DND-41 (cell line): Measurements from ENCODE around the gene DGKA.

ENCODE experiments used
- ATAC-seq: fragments of 200-7000 bp; cut with Tn5 transposase; 3 replicates; pipeline ENCODE4 v1.9.1; 2021; ENCODE audit warnings: low read depth; ENCODE audit not compliant: insufficient read depth
- DNase-seq: peaks from one replicate; pipeline ENCODE4 v3.0.0-alpha.2; 2020
- H2AFZ ChIP-seq: 2 replicates; pipeline ENCODE4 v1.6.0; 2012; ENCODE audit warnings: low read depth, low read length
- H3K27ac ChIP-seq: 2 replicates; pipeline ENCODE4 v1.5.1; 2012; ENCODE audit warnings: low read length, inconsistent platforms
- H3K27me3 ChIP-seq: fragments of 200-600 bp; sonication (generic); 2 replicates; pipeline ENCODE4 v1.6.0; 2012; ENCODE audit warnings: low read length, mild to moderate bottlenecking, inconsistent platforms; ENCODE audit not compliant: insufficient read depth, poor library complexity
- H3K36me3 ChIP-seq: 2 replicates; pipeline ENCODE4 v1.5.1; 2012; ENCODE audit warnings: low read length, inconsistent platforms; ENCODE audit not compliant: insufficient read depth
- H3K4me1 ChIP-seq: 2 replicates; pipeline ENCODE4 v1.5.1; 2012; ENCODE audit warnings: mild to moderate bottlenecking, low read length; ENCODE audit not compliant: insufficient read depth
- H3K4me2 ChIP-seq: 2 replicates; pipeline ENCODE4 v1.6.0; 2012; ENCODE audit warnings: mild to moderate bottlenecking, moderate library complexity, low read length, inconsistent platforms; ENCODE audit not compliant: insufficient read depth
- H3K4me3 ChIP-seq, 2 experiments: fragments of 200-600 bp in 1 of 2; shearing (Covaris generic) in 1 of 2; 2 replicates each; pipeline ENCODE4 v1.5.1; 2012 to 2016; ENCODE audit warnings: inconsistent platforms in 2 of 2, low read length in 2 of 2, mild to moderate bottlenecking in 2 of 2, low read depth in 1 of 2, moderate library complexity in 1 of 2
- H3K79me2 ChIP-seq: 2 replicates; pipeline ENCODE4 v1.6.0; 2012; ENCODE audit warnings: low read length, inconsistent platforms; ENCODE audit not compliant: insufficient read depth
- H3K9ac ChIP-seq: 2 replicates; pipeline ENCODE4 v1.6.0; 2012; ENCODE audit warnings: low read depth, mild to moderate bottlenecking, inconsistent platforms, low read length, moderate library complexity
- H3K9me3 ChIP-seq: 2 replicates; pipeline ENCODE4 v1.5.1; 2012; ENCODE audit warnings: low read length, moderate library complexity, mild to moderate bottlenecking, inconsistent platforms; ENCODE audit not compliant: insufficient read depth, severe bottlenecking
- H4K20me1 ChIP-seq: 2 replicates; pipeline ENCODE4 v1.6.0; 2012; ENCODE audit warnings: low read length; ENCODE audit not compliant: insufficient read depth
- EZH2 ChIP-seq: IDR thresholded peaks from 3 replicates; pipeline ENCODE4 v1.6.1; 2012; ENCODE audit warnings: borderline replicate concordance, low read depth, mild to moderate bottlenecking, moderate library complexity, low read length, inconsistent platforms; ENCODE audit not compliant: severe bottlenecking
- TF ChIP-seq, protein P1 (sequence below): IDR thresholded peaks from 2 replicates; pipeline ENCODE4 v1.5.1; 2012; ENCODE audit warnings: borderline replicate concordance, low read length, moderate library complexity, mild to moderate bottlenecking; ENCODE audit not compliant: poor library complexity, severe bottlenecking; ENCODE audit errors: extremely low read depth

DGKA gene

GRCh38 chr12:55973599-55974307 lies 42.8 kb downstream of the DGKA start, which contains the start of gene RAB5B:
Gene RAB5B, plus strand, starts transcription at chr12:55974078. Its CDS starts 12,883 bp downstream, at chr12:55986961.
- Histone ChIP-seq H4K20me1 (0 out of 2 replicates have a peak, but pooled peaks cover 2% of the 10 kb centered on the region), H3K4me2 (peak within 1 kb of the TSS; percentile 72), H3K27me3 (no peaks in the 10 kb centered on the region), H3K9me3 (no peaks in the 10 kb centered on the region), H3K9ac (peak within 1 kb of the TSS; percentile 89), H2AFZ (peak within 1 kb of the TSS; percentile 78), H3K27ac (peak within 1 kb of the TSS; percentile 78), H3K4me1 (peaks cover 61% of the 10 kb centered on the region), H3K4me3 (peak within 1 kb of the TSS; percentile 86 to 93), H3K79me2 (peaks cover 63% of the 10 kb centered on the region), H3K36me3 (peaks cover 48% of the 10 kb centered on the region)
- TF ChIP-seq, protein P1, sequence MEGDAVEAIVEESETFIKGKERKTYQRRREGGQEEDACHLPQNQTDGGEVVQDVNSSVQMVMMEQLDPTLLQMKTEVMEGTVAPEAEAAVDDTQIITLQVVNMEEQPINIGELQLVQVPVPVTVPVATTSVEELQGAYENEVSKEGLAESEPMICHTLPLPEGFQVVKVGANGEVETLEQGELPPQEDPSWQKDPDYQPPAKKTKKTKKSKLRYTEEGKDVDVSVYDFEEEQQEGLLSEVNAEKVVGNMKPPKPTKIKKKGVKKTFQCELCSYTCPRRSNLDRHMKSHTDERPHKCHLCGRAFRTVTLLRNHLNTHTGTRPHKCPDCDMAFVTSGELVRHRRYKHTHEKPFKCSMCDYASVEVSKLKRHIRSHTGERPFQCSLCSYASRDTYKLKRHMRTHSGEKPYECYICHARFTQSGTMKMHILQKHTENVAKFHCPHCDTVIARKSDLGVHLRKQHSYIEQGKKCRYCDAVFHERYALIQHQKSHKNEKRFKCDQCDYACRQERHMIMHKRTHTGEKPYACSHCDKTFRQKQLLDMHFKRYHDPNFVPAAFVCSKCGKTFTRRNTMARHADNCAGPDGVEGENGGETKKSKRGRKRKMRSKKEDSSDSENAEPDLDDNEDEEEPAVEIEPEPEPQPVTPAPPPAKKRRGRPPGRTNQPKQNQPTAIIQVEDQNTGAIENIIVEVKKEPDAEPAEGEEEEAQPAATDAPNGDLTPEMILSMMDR: no peak
- TF ChIP-seq EZH2: no peak
- ATAC-seq (peak; percentile 91), DNase-seq (peak; percentile 100)

GRCh38 chr12:55974308-55974730 lies 43.4 kb downstream of the DGKA start:
- peaks cover 46% of the 10 kb centered on the region for H3K36me3 ChIP-seq
- H3K79me2 ChIP-seq: peaks cover 61% of the 10 kb centered on the region
- ATAC-seq: peak; percentile 17

GRCh38 chr12:55978393-55978792 lies 47.4 kb downstream of the DGKA start:
- Histone ChIP-seq H3K4me3 (no peak overlapping the region), H3K9ac (no peak overlapping the region)

More at GRCh38 chr12:55974308-55974730, 43.4 kb downstream of the DGKA start:
- Histone ChIP-seq H3K9me3 (no peaks in the 10 kb centered on the region), H3K9ac (peak overlapping the region; percentile 89), H3K27ac (peak overlapping the region; percentile 78), H3K4me1 (peaks cover 57% of the 10 kb centered on the region), H3K27me3 (no peaks in the 10 kb centered on the region), H2AFZ (peak overlapping the region; percentile 78), H4K20me1 (0 out of 2 replicates have a peak, but pooled peaks cover 2% of the 10 kb centered on the region), H3K4me2 (peak overlapping the region; percentile 72), H3K4me3 (peak overlapping the region; percentile 86 to 93)
- DNase-seq: peak; percentile 52
- TF ChIP-seq, protein P1: no peak
- TF ChIP-seq EZH2: no peak

More at GRCh38 chr12:55978393-55978792, 47.4 kb downstream of the DGKA start:
- Histone ChIP-seq H3K27ac (no peak overlapping the region), H3K9me3 (no peaks in the 10 kb centered on the region), H3K79me2 (peaks cover 56% of the 10 kb centered on the region), H2AFZ (no peak overlapping the region), H3K4me2 (no peak overlapping the region), H3K4me1 (peaks cover 22% of the 10 kb centered on the region), H3K27me3 (no peaks in the 10 kb centered on the region), H3K36me3 (peaks cover 36% of the 10 kb centered on the region), H4K20me1 (0 out of 2 replicates have a peak, but pooled peaks cover 2% of the 10 kb centered on the region)
- no peak for ATAC-seq
- no peak for DNase-seq
- TF ChIP-seq, protein P1: no peak
- no peak for TF ChIP-seq EZH2
